ENCODE measurements around the gene FGF18. TPM values are rescaled to one million over a fixed set of nuclear protein-coding genes. Genes with fewer than 3 reads are reported as not detected.

FGF18 gene
- total RNA-seq, 1 donor from 2014 or later = not detected

DNA sequence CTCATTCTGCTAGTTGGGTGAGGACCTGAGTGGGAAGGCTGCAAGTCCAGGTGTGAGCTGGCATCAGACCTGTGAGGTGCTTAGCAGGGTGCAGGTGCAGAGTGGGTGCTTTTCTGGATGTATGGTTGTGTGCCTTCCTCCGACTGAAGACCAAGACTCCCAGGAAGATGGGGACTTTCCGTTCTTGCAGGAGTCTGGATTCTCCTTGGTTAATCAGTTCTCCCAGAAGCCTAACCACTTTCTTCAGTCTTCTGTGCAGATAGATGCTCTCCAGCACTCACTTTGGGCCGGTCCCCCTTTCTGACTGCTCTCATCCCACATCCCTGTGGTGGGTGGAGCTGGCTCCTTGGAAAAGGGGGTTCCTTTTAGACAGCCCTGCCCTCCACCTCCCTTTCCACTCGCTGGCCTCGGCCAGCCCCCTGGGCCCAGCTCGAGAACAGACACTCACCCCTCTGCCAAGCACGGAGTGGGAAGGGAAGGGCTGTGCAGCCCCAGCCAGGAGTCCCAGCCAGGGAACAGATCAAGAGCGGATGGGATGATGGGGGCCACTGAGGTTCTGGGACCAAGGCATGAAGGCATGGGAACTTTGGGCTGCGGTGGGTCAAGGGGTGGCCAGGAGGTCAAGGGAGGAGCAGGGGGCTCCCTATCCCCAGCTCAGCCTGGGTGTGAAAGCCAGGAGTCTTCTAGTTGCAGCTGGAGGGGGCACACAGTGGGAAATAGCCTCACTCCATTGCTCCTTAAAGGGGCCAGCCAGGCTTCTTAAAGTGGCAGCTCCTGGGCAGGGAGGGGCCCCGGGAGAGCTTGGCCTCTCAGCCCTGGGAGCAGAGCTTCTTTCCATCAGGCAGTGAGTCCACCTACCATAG, 62.4 kb downstream of the FGF18 start:
- no peak for DNase-seq
- Mint-ChIP-seq H3K27ac (no peak overlapping the region), H3K9me3 (no peaks in the 10 kb centered on the region), H3K36me3 (ENCODE audit: low read depth) (no peaks in the 10 kb centered on the region), H3K27me3 (peaks cover 14% of the 10 kb centered on the region), H3K4me3 (no peak overlapping the region), H3K4me1 (peaks cover 3% of the 10 kb centered on the region)
- no peak for TF ChIP-seq CTCF (IDR thresholded peaks at IDR 0.05)
- POLR2A ChIA-PET = no interaction called here
- ATAC-seq (ENCODE audit: low read depth) = no peak
- CTCF ChIA-PET = no interaction called here
- intact Hi-C loops (cut with micrococcal nuclease) = no loop called here

DNA sequence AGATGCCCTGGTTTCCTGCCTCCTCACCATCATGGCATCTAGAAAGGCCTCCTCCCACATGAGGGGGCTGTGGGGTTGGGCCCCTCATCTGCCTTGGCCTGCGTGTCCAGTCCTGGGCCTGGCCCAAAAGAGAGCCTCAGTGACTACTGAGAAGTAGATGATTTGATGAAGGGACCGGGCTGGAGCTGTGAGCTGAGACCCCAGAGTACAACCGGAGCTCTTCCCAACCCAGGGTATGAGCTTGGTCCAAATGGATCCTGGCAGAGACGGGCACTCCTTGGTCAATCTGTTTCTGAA, 62.9 kb downstream of the FGF18 start:
- H3K4me3 Mint-ChIP-seq = no peak overlapping the region
- no peak for ATAC-seq (ENCODE audit: low read depth)
- intact Hi-C loops (cut with micrococcal nuclease) = no loop called here
- no peak overlapping the region for H3K27ac Mint-ChIP-seq
- H3K4me1 Mint-ChIP-seq = peaks cover 3% of the 10 kb centered on the region
- no peaks in the 10 kb centered on the region for H3K36me3 Mint-ChIP-seq (ENCODE audit: low read depth)
- ChIA-PET CTCF (interaction anchor here (0.7 kb wide), 1 partner anchor 40 kb away, joined by 3 read pairs; no protein-coding TSS in a partner anchor), POLR2A (no interaction called here)
- peaks cover 19% of the 10 kb centered on the region for H3K27me3 Mint-ChIP-seq
- no peaks in the 10 kb centered on the region for H3K9me3 Mint-ChIP-seq
- no peak for DNase-seq
- no peak for TF ChIP-seq CTCF (IDR thresholded peaks at IDR 0.05)

DNA sequence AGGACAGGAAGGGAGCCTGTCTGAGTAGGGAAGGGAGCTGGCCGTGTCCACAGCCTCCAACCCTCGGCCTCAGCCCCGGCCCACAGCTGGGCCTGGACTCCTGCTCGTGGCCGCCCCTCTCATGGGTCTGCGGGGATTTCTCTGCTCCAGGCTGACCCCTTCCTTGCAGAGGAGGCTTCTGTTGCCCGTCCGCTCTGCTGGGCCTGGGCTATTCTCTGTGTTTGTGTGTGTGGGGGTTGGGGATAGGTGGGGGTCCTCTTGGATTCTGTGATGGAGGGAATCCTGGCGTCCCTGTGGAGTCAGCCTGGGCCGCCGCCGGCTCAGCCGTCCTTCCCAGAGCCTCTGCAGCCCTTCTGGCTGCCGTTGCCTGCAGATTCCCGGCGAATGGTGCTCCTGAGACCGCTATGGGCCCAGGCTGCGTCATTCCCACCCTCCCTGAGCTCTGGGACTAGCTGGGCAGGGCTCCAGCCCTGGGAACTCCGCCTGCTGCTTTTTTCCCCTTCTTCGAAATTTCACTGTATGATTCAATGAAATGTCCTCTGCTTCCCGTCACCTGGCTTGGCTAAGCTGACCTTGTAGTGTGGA, 64.2 kb downstream of the FGF18 start:
- POLR2A ChIA-PET = interaction anchor here (0.5 kb wide), 1 partner anchor 92 kb away, joined by 3 read pairs; no protein-coding TSS in a partner anchor
- no peak for TF ChIP-seq CTCF (IDR thresholded peaks at IDR 0.05)
- no peak overlapping the region for H3K27ac Mint-ChIP-seq

GRCh38 chr5:171484460-171484899, 65.0 kb downstream of the FGF18 start:
- DNase-seq = peak; percentile 31
- Mint-ChIP-seq H3K36me3 (ENCODE audit: low read depth) (no peaks in the 10 kb centered on the region), H3K27me3 (peaks cover 26% of the 10 kb centered on the region), H3K4me3 (no peak overlapping the region), H3K4me1 (peaks cover 3% of the 10 kb centered on the region), H3K9me3 (no peaks in the 10 kb centered on the region), H3K27ac (no peak overlapping the region)
- TF ChIP-seq CTCF (IDR thresholded peaks at IDR 0.05) = peak; percentile 40
- intact Hi-C loops (cut with micrococcal nuclease) = loop anchor here (1.0 to 2.0 kb wide), 2 partner anchors 423 to 1212 kb away; no protein-coding TSS in a partner anchor
- CTCF ChIA-PET = interaction anchor here (1.0 to 1.4 kb wide), 3 partner anchors 8 to 575 kb away, joined by 3 to 5 read pairs (median 3); no protein-coding TSS in a partner anchor
- ATAC-seq (ENCODE audit: low read depth) = no peak
- POLR2A ChIA-PET = interaction anchor here (0.5 kb wide), 1 partner anchor 93 kb away, joined by 3 read pairs; no protein-coding TSS in a partner anchor

More for the DNA sequence above, 64.2 kb downstream of the FGF18 start:
- H3K9me3 Mint-ChIP-seq = no peaks in the 10 kb centered on the region
- CTCF ChIA-PET = interaction anchor here (1.0 kb wide), 1 partner anchor 9 kb away, joined by 3 read pairs; no protein-coding TSS in a partner anchor
- H3K4me3 Mint-ChIP-seq = no peak overlapping the region
- H3K27me3 Mint-ChIP-seq = peaks cover 25% of the 10 kb centered on the region
- no peak for DNase-seq
- ATAC-seq (ENCODE audit: low read depth) = no peak
- intact Hi-C loops (cut with micrococcal nuclease) = loop anchor here (1.0 to 2.0 kb wide), 2 partner anchors 424 to 1213 kb away; no protein-coding TSS in a partner anchor
- H3K4me1 Mint-ChIP-seq = peaks cover 3% of the 10 kb centered on the region
- H3K36me3 Mint-ChIP-seq (ENCODE audit: low read depth) = no peaks in the 10 kb centered on the region

GRCh38 chr5:171485668-171486067, 66.2 kb downstream of the FGF18 start:
- POLR2A ChIA-PET = no interaction called here
- CTCF ChIA-PET = interaction anchor here (1.0 to 1.4 kb wide), 2 partner anchors 423 to 574 kb away, joined by 3 to 5 read pairs; no protein-coding TSS in a partner anchor

More at GRCh38 chr5:171485668-171486067, 66.2 kb downstream of the FGF18 start:
- Mint-ChIP-seq H3K27ac (no peak overlapping the region), H3K4me1 (no peaks in the 10 kb centered on the region), H3K9me3 (no peaks in the 10 kb centered on the region), H3K36me3 (ENCODE audit: low read depth) (no peaks in the 10 kb centered on the region), H3K27me3 (peaks cover 25% of the 10 kb centered on the region), H3K4me3 (no peak overlapping the region)
- ATAC-seq (ENCODE audit: low read depth) (no peak), DNase-seq (no peak)
- intact Hi-C loops (cut with micrococcal nuclease) = loop anchor here (2.0 kb wide), 1 partner anchor 1211 kb away; no protein-coding TSS in a partner anchor
- TF ChIP-seq CTCF (IDR thresholded peaks at IDR 0.05) = no peak
